HG03439 (cell line): Measurements from ENCODE around the gene TMEM89.

Experiments used
- ATAC-seq: cut with Tn5 transposase; IDR thresholded peaks from one replicate; pipeline ENCODE4 v1.9.1; 2021; ENCODE audit warnings: mild to moderate bottlenecking, moderate library complexity; ENCODE audit not compliant: unreplicated experiment

TMEM89 gene, protein sequence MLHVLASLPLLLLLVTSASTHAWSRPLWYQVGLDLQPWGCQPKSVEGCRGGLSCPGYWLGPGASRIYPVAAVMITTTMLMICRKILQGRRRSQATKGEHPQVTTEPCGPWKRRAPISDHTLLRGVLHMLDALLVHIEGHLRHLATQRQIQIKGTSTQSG

DNA sequence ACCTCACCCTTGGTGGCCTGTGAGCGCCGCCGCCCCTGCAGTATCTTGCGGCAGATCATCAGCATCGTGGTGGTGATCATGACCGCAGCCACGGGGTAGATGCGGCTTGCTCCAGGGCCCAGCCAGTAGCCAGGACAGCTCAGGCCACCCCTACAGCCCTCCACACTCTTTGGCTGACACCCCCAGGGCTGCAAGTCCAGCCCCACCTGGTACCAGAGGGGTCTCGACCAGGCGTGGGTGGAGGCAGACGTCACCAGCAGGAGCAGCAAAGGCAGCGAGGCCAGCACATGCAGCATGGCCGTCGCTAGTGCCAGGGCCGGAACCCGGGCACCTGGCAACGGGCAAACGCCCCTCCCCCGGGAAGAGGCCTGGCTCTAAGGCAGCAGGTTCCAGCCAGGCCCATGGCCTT lies at the start of gene TMEM89:
TSS of gene TMEM89 (minus strand) at position 309 of the 409 bp plus-strand sequence. CDS start at position 296, 13 bp downstream.
- no peak for ATAC-seq

DNA sequence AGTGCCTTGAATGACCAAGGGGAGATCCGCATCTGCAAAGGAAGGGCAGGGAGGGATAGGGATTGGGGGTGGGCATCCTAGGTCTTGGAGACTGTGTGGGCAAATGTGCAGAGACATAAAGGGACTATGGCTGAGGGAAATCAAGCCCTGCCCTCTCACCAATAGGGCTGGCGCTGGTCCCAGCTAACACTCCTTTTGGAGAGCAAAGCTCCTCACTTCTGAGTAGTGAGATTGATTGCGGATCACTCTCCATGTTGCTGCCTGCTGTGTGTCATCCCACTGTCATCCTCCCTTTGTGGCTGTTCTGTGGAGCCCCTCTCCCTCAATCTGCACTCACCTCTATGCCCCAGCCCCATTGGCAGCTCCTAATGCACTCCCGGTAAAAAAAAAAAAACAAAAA lies 43.4 kb upstream of the TMEM89 start:
- no peak for ATAC-seq

DNA sequence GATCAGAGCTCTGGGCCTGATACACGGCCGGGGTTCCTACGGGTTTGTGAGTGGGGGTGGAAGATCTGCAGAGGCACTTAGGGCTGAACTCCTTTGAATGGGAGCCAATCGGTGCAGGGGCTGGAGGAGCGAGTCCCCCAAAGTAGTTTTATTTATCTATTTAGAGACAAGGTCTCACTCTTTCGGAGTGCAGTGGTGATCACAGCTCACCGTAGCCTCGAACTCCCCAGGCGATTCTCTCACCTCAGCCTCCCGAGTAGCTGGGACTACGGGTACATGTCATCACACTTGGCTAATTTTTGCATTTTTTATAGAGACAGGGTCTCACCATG lies 42.7 kb upstream of the TMEM89 start:
- no peak for ATAC-seq

DNA sequence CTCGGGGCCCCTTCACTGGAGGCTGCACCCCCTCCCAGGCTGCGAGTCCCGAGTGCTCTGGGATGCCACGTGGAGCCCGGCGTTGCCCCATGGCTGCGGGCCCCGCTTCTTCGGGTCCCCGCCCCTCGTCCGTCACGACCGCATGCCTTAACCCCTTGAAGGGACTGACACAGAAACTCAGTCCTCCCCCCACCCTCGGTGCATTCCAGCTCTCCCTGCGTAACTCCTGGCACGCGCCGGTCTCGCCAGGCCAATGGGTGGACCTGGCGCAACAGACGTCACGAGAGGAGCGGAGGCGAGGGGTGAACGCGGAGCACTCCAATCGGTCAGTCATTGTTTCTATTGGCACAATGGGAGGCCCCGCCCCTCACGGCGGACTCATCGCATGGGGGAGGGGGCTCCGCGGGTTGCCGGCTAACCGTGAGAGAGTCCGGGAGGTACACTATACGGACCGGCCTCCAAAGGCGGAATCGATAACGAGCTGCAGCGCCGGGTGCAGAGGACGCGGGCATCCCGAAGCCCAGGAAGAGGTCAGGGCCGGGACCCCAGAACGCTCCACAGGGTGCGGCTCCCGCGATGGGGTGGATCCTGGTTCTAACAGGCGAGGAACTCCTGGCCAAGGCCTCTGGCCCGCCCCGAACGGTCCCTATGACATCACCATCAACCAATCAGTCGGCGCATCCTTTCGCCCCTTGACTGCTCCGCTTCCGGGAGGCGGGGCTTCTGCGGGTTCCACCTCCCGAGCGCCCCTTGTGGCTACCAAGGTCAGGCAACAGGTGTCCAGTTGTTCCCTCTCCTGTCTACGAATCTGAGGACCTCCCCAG lies 42.1 kb upstream of the TMEM89 start:
- ATAC-seq = peak; percentile 83

DNA sequence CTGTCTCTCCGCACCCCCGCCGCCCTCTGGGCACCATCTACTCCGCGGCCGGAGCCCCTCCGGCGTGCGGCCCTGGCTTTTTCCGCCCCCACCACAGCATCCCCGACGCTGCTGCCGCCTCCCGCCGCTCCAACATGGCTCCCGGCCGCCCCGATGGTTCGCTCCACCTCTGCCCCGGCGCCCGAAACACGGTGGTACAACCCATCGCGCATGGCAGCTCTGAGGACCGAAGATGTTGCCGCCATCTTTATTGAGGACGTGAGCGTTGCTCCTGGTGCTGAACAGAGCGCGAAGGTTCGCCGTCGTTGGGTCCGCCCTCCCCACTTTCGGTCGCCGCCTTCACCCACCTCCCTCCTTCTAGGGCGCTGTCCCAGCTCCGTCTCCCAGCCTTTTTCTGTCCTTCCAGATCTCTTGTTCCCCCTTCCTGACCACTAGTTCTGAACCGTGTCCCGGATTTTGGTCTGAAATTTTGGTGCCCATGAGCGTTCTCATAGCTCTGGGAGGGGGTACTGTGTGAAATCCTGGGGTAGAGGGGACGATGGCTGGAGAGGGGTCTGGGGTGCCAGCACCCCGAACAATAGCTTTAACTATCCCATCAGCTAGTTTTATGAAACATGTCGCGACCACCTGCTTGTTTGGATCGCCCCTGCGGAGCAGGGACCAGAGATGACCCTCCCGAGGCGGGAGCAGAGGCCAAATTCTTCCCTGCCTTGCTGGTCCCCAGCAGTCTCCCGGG lies 41.4 kb upstream of the TMEM89 start, which contains the start of gene CELSR3:
TSS of gene CELSR3 (minus strand) at position 134 of the 736 bp plus-strand sequence. CDS start 252 bp downstream, outside the sequence.
- no peak for ATAC-seq

DNA sequence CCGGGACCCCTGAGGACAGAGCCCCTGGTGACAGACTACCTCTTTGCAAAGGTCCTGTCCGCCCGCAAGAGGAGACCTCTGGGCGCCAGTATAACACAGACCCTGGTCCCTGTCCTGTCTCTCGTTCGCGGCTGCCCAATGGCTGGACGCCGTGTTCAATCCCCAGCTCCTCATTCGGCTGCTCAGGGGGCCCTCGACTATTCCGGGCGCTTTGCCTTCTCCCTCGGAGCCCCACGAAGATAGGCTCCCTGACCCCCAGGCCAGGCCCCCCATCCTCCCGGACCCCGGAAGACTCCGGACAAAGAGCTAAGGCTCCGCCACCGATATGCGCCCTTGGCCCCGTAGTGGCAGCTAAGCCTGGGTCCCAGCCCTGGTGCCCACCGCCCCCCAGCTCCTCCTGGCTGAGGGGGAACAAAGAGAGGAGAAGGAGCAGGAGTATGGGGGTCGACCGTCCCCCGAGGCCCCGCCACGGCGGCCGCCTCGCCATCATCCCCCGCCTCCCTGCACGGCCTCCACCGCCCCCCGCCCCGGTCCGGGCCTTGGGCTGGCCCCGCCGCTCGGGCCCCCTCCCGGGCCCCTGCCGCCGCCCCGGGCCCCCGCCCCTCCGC lies 40.7 kb upstream of the TMEM89 start:
- ATAC-seq = no peak

DNA sequence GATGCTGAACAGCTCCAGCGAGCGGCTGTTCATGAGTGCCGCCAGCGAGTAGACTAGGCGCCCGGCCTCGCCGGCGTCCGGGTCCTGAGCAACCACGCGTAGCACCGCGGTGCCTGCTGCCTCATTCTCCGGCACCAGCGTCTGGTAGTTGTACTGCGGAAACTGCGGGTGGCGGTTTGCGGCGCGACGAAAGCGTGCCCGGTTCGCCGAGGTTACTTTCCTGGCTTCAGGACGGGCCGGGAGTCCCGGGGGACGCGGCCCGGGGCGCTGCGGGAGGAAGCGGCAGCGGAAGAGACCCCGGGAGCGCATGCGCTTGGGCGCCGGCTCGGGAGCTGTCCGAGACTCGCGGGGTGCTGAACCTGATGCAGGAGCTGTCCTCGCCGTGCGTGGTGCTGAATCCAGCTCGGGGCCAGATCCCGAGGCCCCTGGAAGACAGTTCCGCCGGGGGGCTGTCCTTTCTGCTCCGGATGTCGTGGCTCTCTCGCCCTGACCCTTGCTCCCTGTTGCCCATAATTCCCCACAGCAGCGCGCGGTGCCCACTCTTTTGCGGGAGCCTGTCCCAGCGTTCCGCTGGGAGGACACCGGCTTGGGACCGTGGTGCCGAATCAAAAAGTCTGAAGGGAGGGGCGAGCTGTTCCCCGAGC lies 40.1 kb upstream of the TMEM89 start:
- no peak for ATAC-seq

DNA sequence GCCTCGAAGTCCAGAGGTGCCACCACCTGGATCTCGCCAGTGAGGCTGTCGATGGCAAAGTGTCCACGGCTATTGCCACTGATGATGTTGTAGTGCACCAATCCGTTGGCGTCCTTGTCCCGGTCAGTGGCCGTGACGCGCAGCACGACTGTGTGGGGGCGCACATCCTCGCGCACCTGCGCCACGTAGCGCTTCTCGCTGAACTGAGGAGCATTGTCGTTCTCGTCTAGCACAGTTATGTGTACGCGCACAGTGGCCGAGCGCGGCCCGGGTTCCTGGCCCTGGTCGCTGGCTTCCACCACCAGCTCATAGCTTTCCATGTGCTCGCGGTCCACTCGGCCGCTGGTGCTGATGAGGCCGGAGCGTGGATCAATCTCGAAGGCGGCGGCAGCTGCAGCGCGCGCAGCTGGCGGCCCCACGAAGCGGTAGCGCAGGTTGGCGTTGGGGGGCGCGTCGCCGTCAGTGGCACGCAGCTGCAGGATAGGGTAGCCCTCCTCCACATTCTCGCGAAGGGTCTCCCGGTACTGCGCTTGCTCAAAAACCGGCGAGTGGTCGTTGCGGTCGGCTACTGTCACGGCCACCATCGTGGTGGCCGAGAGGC lies 39.3 kb upstream of the TMEM89 start:
- no peak for ATAC-seq

DNA sequence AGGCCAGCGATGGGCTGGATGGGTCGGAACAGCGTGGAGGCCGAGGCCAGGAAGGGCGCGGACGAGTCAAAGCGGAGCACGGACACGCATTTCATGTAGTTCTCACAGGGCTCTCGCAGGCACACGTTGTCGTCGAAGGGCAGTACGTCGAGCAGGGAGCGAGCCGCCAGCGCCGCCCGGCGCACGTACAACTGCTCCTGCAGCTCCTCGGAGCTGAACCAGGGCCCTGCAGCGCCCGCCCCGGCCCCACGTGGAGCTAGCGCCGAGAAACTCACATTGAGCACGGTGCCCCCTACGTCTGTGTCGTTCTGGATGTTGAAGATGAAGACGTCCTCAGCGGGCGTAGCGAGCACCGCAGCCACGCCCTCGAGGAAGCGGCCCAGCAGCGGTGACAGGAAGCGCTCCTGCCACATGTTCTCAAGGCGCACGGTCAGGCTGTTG lies 35.3 kb upstream of the TMEM89 start:
- no peak for ATAC-seq

DNA sequence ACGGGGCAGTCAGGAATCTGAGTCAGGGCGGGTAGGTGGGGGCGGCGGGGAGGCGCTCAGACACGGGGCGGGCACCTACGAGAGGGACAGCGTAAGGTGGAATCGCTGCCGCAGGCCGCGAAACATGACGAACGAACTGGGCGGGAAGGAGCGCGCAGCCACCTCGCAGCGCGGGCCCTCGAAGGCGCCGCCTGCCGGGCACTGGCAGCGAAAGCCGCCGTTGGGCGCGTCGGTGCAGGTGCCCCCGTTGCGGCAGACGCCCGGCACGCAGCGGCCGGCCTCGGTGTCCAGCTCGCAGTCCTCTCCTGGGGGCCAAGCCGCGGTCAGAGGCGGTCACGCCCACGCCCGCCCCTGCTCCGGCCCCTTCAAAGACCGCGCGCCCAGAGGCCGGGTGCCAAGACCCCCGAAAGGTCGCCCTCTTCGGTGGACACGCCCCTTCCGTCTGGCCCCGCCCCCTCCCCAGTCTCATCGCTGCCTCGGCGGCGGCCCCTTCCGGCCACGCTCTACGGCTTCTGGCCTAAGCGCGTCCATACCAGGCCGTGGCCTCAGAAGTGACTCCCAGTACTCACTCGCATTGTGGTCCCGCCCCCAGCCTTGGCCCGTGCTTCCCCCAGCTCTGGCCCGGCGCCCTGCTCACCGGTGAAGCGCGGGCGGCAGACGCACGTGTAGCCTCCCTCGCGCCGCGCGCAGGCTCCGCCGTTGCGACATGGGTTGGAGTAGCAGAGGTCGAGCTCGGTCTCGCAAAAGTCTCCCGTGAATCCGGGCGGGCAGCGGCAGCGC lies 34.7 kb upstream of the TMEM89 start:
- ATAC-seq = peak; percentile 56

DNA sequence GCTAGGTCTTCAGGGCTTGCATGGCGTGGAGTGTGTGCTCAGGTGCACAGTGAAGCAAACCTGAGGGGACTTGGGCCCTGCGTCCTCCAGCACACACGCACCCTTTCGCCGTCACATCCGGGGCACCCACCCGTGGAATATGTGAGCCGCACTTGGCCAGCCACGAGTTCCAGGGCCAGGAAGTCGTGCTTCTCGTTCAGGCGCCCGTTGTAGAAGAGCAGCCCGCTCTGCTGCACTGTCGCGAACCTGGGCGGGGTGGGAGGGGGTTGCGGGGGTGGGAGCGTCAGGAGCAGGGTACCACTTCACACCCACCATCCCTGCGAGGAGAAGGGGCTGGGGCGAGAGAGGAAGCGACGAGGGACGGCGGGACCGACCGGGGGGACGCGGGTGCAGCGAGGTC lies 34.0 kb upstream of the TMEM89 start:
- no peak for ATAC-seq

DNA sequence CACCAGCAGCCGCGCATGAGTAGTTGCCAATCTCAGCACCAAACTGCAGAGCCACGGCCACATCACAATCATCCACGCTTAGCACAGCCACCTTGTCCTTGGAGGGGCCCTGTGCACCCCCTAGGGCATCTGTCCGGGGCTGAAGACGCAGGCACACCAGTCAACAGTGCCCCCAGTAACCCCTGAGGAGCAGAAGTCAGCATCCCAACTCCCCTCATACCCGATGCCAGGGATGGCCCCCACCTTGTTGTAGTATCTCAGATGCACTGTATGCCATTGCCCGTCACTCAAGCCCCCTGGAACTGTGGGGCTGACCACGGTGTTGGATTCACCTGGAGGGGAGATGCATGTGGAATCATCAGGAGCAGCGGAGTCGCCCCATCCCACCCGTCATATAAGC lies 33.5 kb upstream of the TMEM89 start:
- no peak for ATAC-seq

DNA sequence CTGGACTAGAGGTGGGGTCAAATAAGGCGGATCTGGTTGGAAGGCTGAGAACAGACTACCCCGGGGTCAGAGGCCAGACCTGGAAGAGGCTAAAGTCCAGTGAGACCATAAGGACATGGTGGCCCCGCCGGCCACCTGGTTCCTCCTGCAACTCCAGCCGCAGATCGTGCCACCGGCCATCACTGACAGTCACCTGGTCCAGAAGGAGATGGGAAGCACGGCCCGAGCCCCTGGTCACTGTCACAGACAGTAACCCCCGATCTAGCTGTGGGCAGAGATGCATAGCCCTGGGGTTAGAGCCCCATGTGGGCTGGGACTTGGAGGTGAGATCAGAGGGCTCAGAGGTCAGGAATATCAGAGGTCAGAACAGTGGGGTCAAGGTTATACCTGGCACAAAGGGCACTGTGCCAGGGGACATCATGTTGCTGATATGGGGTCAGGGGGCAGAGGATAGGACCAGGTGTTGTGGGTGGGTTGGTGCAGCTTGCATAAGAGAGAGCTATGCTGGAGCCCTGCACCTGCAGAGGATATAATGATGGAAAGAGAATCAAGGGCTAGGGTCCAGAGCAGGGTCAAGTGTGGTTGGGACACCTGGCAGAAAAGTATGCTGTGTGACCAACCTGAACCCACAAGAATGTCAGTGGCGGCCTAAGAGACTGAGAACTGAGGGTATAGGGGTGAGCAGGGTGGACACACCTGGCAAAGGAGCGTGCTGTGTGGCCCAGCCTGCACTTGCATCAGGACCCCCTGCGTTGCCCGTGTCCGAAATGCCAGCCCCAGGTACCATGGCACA lies 31.6 kb upstream of the TMEM89 start:
- ATAC-seq = no peak

DNA sequence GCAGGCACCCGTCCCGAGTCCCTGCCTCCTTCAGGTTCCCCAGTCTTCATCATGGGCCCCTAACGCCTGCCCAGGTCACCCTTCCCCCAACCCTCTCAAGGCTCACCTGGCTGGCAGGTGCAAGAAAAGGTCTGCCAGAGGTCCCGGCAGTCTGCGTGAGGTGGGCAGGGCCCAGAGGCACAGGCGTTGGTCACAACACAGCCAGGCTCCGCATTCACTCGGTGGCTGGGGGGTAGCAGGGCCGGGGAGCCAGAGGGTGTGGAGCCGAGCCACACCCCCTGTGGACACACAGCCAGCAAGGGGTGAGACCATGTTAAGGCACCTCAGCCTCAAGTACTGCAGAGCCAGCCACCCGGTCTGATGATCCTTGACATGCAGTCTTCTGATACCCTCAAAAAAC lies 30.2 kb upstream of the TMEM89 start:
- no peak for ATAC-seq

DNA sequence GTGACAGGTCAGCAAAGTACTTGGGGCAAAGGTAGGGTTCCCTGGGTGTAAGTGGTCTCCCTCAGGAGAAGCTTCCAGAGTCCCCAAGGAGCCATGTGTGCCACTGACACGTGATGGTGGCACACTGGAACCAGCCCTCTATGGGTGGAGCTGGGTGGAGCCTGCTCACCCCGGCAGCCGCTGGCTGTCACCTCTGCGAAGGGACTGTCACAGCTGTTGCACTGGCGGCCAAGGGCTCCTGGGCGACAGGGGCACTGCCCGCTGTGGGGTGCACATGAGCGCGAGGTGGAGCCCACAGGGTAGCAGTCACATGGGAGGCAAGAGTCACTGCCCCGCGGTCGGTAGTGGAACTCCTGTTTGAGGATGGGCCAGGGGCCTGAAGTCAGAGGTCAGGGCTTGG lies 29.2 kb upstream of the TMEM89 start:
- no peak for ATAC-seq

DNA sequence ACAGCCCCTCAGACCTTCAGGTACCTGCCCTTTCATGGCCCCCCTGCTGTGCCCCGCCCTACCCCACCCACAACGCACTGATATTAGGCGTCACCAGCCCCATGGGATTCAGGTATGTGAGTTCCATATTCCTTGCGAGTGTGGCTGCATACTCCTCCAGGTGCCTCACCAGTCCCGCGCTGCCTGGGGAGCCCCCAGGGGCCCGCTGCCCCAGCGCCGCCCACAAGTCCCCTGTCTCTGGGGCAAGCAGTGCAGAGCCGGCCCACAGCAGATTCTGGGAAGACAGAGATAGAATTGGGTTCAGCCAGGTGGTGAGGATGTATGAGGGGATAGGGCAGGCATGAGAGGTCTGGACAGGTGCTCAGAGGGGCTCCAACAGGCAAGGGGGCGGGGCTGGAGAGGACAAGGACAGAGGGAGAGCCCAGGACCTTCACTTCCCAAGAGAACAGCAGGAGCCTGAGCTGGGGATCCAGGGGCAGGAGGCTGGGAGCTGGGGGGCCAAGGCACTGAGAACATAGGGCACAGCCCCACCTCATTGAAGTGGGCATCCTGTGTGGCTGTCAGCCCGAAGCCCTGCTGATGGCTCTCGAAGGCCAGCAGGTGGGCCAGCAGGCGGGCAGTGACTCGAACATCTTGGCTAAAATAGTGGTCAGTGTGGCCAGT lies 26.8 kb upstream of the TMEM89 start:
- no peak for ATAC-seq

DNA sequence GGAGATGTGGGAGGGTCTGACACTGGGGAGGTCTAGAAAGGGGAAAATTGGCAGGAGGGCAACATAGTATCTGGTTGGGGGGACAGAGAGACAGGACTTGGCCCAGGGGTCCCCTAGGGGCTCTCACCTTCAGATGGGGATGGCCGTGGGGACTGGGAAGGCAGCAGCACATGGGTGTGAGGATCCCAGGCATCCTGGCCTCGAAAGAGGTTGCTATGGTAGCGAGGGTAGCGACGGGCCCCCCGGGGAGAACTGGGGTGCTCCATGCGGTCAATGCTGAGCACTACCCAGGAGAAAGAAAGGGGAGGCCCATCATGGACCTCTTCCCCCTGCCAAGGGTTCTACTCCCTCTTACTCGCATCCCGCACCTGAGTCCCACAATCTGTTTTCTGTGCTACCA lies 26.1 kb upstream of the TMEM89 start:
- no peak for ATAC-seq
